BLaER1 treated with 17β-estradiol and CSF1 and Interleukin-3, amounts not matched to agents 10 nM and 100 nM (cell line): ENCODE results near the gene COG5.
"Not testable (repeated sequence)": the region's sequence is repeated elsewhere in the genome, so short reads cannot be mapped to it uniquely, and the experiment has no call there.

Experiments
- H3K27ac ChIP-seq, 11 experiments: shearing (Covaris generic); formaldehyde crosslinking; 2 replicates each; pipeline ENCODE4 v1.8.1; 2022
- H3K27me3 ChIP-seq, 11 experiments: shearing (Covaris generic); formaldehyde crosslinking; 2 replicates each; pipeline ENCODE4 v1.8.1; 2022
- H3K36me3 ChIP-seq, 11 experiments: shearing (Covaris generic); formaldehyde crosslinking; 2 replicates each; pipeline ENCODE4 v1.8.1; 2022
- H3K4me1 ChIP-seq, 10 experiments: shearing (Covaris generic); formaldehyde crosslinking; 2 replicates each; pipeline ENCODE4 v1.8.1; 2022
- H3K4me2 ChIP-seq, 11 experiments: shearing (Covaris generic); formaldehyde crosslinking; 2 replicates each; pipeline ENCODE4 v1.8.1; 2022
- H3K4me3 ChIP-seq, 10 experiments: shearing (Covaris generic); formaldehyde crosslinking; 2 replicates each; pipeline ENCODE4 v1.8.1; 2022
- H3K9ac ChIP-seq, 11 experiments: shearing (Covaris generic); formaldehyde crosslinking; 2 replicates each; pipeline ENCODE4 v1.8.1; 2022
- H3K9me3 ChIP-seq, 11 experiments: shearing (Covaris generic); formaldehyde crosslinking; replicated peaks in 1 of 11; 2 replicates each; pipeline ENCODE4 v1.8.1; 2022
- H4K20me1 ChIP-seq, 11 experiments: shearing (Covaris generic); formaldehyde crosslinking; 2 replicates each; pipeline ENCODE4 v1.8.1; 2022
- Cebpa-rat ChIP-seq, 11 experiments: shearing (Covaris generic); IDR thresholded peaks; 2 replicates each; pipeline ENCODE4 v1.8.1; 2022

The COG5 gene

DNA sequence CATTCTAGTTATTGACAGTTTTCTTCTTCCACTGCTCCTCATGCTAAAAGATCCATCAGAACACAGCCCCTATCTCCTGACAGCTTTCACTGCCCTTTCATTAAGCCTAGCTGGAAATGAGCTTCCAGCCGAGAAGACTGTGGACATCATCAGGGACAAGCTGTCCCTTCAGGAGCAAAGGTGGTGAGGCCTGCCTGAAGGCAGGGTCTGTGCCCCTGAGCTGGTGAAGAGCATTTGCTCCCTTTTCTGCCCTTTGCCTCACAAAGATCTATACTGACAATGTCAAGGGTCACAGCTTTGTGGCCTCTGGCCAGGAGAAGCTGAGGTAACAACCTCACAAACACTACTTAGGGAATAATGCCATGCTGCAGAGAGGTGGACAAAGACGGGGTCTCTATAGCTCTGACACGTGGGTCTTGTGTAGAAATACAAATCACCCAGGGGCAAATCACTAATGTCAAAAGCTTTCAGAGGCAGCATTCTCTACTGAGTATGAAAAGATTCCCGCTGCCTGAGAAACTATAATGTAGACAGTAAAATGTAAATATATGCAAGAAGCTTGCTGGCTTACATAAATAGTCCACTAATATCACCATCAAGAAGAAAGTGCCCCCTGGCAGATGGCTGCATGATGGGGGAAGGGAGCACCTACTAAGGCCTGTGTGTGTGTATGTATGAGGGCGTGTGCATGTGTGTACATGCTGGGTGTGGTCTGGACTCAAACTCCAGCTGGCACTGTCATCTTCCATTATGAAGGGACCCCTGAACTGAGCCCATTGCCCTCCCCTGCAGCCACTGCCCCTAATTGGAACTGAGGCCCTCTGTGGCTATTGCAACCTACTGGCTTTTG, 339.1 kb downstream of the COG5 start:
- no peaks in the 10 kb centered on the region for H4K20me1 ChIP-seq
- H3K9me3 ChIP-seq = no peaks in the 10 kb centered on the region
- H3K36me3 ChIP-seq = peaks cover 0 to 53% (median 19%) of the 10 kb centered on the region in 11 experiments; a peak in 13 of 22 replicates
- no peak for TF ChIP-seq Cebpa-rat (IDR thresholded peaks at IDR 0.05)
- H3K9ac ChIP-seq = no peak overlapping the region
- H3K4me1 ChIP-seq = 0 out of 20 replicates have a peak, but pooled peaks cover 0 to 5% (median 0%) of the 10 kb centered on the region in 10 experiments
- no peaks in the 10 kb centered on the region for H3K27me3 ChIP-seq
- no peak overlapping the region for H3K4me3 ChIP-seq
- no peak overlapping the region for H3K4me2 ChIP-seq
- no peak overlapping the region for H3K27ac ChIP-seq

- H3K4me3 ChIP-seq, H3K9me3 ChIP-seq, H3K4me2 ChIP-seq, H3K4me1 ChIP-seq, H3K27ac ChIP-seq, H3K9ac ChIP-seq, H3K27me3 ChIP-seq, H4K20me1 ChIP-seq: not testable (repeated sequence)
- peaks cover 0 to 18% (median 6%) of the 10 kb centered on the region in 11 experiments; a peak in 7 of 22 replicates for H3K36me3 ChIP-seq
Measured at GRCh38 chr7:107220806-107221205, 342.9 kb downstream of the COG5 start.

DNA sequence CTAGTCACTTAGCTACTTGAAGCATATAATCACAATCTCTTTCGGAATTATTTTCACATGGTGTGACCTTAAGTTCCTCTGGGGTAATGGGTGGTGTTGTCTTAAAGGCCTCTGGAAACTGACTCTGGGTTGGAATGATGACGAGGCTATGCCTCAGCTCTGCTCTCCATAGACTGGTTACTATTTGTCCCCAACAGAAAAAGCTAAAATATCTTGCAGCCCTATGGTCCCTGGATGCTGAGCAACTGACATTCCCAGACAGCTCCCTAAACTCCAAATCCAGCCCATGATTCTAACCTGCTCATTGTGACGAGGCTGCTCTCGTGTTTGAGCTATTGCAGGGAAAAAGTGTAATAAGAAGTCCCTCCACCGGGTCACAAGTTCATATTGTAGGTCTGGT, 343.4 kb downstream of the COG5 start:
- no peak for TF ChIP-seq Cebpa-rat (IDR thresholded peaks at IDR 0.05)
- Histone ChIP-seq H3K36me3 (peaks cover 0 to 18% (median 3%) of the 10 kb centered on the region in 11 experiments; a peak in 8 of 22 replicates), H3K27ac (no peak overlapping the region), H3K9ac (no peak overlapping the region), H3K27me3 (no peaks in the 10 kb centered on the region), H3K4me2 (no peak overlapping the region), H3K4me1 (peaks cover 0 to 8% (median 0%) of the 10 kb centered on the region in 10 experiments; a peak in 2 of 20 replicates), H3K4me3 (no peak overlapping the region), H4K20me1 (no peaks in the 10 kb centered on the region), H3K9me3 (peaks cover 0 to 5% (median 1%) of the 10 kb centered on the region in 11 experiments; a peak in 10 of 22 replicates)

DNA sequence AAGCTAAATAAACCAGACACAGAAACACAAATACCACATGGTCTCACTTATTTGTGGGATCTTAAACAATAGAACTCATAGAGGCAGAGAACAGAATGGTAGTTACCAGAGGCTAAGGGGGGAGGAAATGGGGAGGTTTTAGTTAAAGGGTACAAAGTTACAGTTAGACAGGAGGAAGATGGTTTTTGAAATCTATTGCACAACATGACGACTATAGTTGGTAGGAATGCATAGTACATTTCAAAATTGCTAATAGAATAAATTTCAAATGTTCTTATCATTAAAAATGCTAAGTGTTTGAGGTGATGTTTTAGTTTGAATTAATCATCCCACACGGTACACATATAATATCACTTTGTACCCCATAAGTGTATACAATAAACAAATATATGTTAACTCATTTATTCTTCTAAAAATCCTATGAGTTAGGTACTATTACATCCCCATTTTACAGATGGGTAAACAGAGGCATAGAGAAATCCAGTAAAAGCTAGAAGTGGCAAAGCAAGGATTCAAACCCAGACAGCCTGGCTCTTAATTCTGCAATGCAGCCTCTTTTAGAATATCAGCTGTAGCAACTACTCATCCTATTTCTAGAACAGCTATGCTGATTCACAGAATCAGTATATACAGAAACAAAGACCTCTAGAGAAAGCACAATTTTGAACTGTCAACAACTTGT, 344.0 kb downstream of the COG5 start:
- no peaks in the 10 kb centered on the region for H3K27me3 ChIP-seq
- H3K4me1 ChIP-seq = peaks cover 0 to 8% (median 0%) of the 10 kb centered on the region in 10 experiments; a peak in 2 of 20 replicates
- H3K9me3 ChIP-seq = peaks cover 1 to 12% (median 8%) of the 10 kb centered on the region in 11 experiments; a peak in 21 of 22 replicates
- no peak overlapping the region for H3K4me2 ChIP-seq
- no peaks in the 10 kb centered on the region for H4K20me1 ChIP-seq
- TF ChIP-seq Cebpa-rat (IDR thresholded peaks at IDR 0.05) = no peak
- H3K4me3 ChIP-seq = no peak overlapping the region
- H3K36me3 ChIP-seq = peaks cover 0 to 18% (median 7%) of the 10 kb centered on the region in 11 experiments; a peak in 10 of 22 replicates
- H3K27ac ChIP-seq = no peak overlapping the region
- no peak overlapping the region for H3K9ac ChIP-seq

GRCh38 chr7:107213945-107214344, 349.8 kb downstream of the COG5 start:
- peaks cover 20 to 37% (median 28%) of the 10 kb centered on the region in 11 experiments; a peak in 21 of 22 replicates for H3K9me3 ChIP-seq
- no peak overlapping the region for H3K27ac ChIP-seq
- H3K27me3 ChIP-seq = no peaks in the 10 kb centered on the region
- no peak overlapping the region for H3K9ac ChIP-seq
- H3K4me2 ChIP-seq = no peak overlapping the region
- H3K4me3 ChIP-seq = no peak overlapping the region; a peak in 1 of 20 replicates
- no peaks in the 10 kb centered on the region for H4K20me1 ChIP-seq
- TF ChIP-seq Cebpa-rat (IDR thresholded peaks at IDR 0.05) = no peak
- H3K36me3 ChIP-seq = peaks cover 33 to 55% (median 43%) of the 10 kb centered on the region in 11 experiments
- H3K4me1 ChIP-seq = peaks cover 7 to 17% (median 9%) of the 10 kb centered on the region in 10 experiments

DNA sequence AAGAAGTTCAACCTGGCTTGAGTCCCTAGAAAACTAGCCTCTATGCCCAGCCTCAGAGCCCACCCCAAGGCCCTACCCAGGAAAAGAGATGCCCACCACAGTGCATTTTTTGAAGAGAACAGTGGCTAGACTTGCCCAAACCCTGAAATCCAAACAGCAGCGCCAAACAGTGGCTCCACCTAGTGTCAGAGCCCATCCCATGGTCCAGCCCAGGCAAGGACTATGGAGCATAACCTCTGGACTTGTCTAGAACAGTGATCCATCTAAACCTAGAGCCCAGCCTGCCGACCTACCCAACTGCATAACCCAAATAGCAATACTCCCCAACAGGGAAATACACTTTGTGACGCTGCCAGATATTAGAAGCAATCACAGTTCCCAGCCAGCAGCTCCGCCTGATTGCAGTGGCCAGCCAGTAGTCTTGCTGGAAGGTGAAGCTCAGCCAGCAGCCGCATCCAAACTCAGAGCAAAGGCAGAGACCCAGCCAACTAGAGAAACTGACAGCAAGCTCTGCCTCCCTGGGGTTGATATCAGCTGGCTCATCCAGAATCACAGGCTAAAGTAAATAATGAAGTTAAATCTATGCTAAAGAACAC, 350.4 kb downstream of the COG5 start:
- no peaks in the 10 kb centered on the region for H3K27me3 ChIP-seq
- peaks cover 20 to 37% (median 28%) of the 10 kb centered on the region in 11 experiments; a peak in 21 of 22 replicates for H3K9me3 ChIP-seq
- no peak for TF ChIP-seq Cebpa-rat (IDR thresholded peaks at IDR 0.05)
- peaks cover 14 to 24% (median 15%) of the 10 kb centered on the region in 10 experiments for H3K4me1 ChIP-seq
- no peak overlapping the region for H3K9ac ChIP-seq
- H3K36me3 ChIP-seq = peaks cover 38 to 62% (median 45%) of the 10 kb centered on the region in 11 experiments
- H3K4me3 ChIP-seq = no peak overlapping the region
- no peak overlapping the region for H3K27ac ChIP-seq
- H3K4me2 ChIP-seq = peak overlapping the region in 2 of 11 experiments; percentile 33 to 56; a peak in 3 of 22 replicates
- H4K20me1 ChIP-seq = no peaks in the 10 kb centered on the region

GRCh38 chr7:107212725-107213124, 351.0 kb downstream of the COG5 start:
- Histone ChIP-seq H3K9ac (no peak overlapping the region), H3K27me3 (no peaks in the 10 kb centered on the region), H3K9me3 (peaks cover 20 to 37% (median 28%) of the 10 kb centered on the region in 11 experiments; a peak in 21 of 22 replicates), H3K4me3 (no peak overlapping the region), H3K4me2 (peak overlapping the region in 2 of 11 experiments; percentile 33 to 56; a peak in 3 of 22 replicates), H3K36me3 (peaks cover 38 to 67% (median 45%) of the 10 kb centered on the region in 11 experiments), H4K20me1 (no peaks in the 10 kb centered on the region), H3K4me1 (peaks cover 20 to 29% (median 21%) of the 10 kb centered on the region in 10 experiments), H3K27ac (no peak overlapping the region)
- no peak for TF ChIP-seq Cebpa-rat (IDR thresholded peaks at IDR 0.05)

GRCh38 chr7:107210400-107210799, 353.3 kb downstream of the COG5 start:
- Histone ChIP-seq H3K36me3 (peaks cover 59 to 85% (median 64%) of the 10 kb centered on the region in 11 experiments), H3K4me2 (no peak overlapping the region), H3K9me3 (peaks cover 18 to 36% (median 26%) of the 10 kb centered on the region in 11 experiments; a peak in 21 of 22 replicates), H3K9ac (no peak overlapping the region), H3K4me1 (peaks cover 25 to 33% (median 27%) of the 10 kb centered on the region in 10 experiments), H3K4me3 (no peak overlapping the region), H3K27me3 (no peaks in the 10 kb centered on the region), H4K20me1 (peaks cover 0 to 2% (median 0%) of the 10 kb centered on the region in 11 experiments; a peak in 1 of 22 replicates), H3K27ac (no peak overlapping the region)
- TF ChIP-seq Cebpa-rat (IDR thresholded peaks at IDR 0.05) = no peak
